Hepatocyte (in vitro differentiated cells): ENCODE results near the gene PCBP3. TPM values are rescaled to one million over a fixed set of nuclear protein-coding genes. Genes with fewer than 3 reads are reported as not detected.

ENCODE experiments used
- DNase-seq: peaks from one replicate; pipeline ENCODE4 v3.0.0-alpha.2; 2016; ENCODE audit warnings: low spot score
- H2AFZ ChIP-seq: fragments of 200-600 bp; sonication (generic); 2 replicates; pipeline ENCODE4 v1.6.0; 2016; ENCODE audit warnings: antibody characterized with exemption, mild to moderate bottlenecking
- H3K27ac ChIP-seq: fragments of 200-600 bp; sonication (generic); 2 replicates; pipeline ENCODE4 v1.5.1; 2016; ENCODE audit warnings: mild to moderate bottlenecking
- H3K27me3 ChIP-seq: fragments of 200-600 bp; sonication (generic); 2 replicates; pipeline ENCODE4 v1.6.1; 2016
- H3K36me3 ChIP-seq: fragments of 200-600 bp; sonication (generic); replicated peaks from 2 replicates; pipeline ENCODE4 v1.5.1; 2016; ENCODE audit warnings: low read depth; ENCODE audit not compliant: insufficient read depth
- H3K4me1 ChIP-seq: fragments of 200-600 bp; sonication (generic); 2 replicates; pipeline ENCODE4 v1.5.1; 2016; ENCODE audit warnings: mild to moderate bottlenecking, moderate library complexity; ENCODE audit not compliant: insufficient read depth
- H3K4me2 ChIP-seq: fragments of 200-600 bp; sonication (generic); 2 replicates; pipeline ENCODE4 v1.6.0; 2016
- H3K4me3 ChIP-seq: fragments of 200-600 bp; sonication (generic); 2 replicates; pipeline ENCODE4 v1.5.1; 2016; ENCODE audit warnings: mild to moderate bottlenecking
- H3K79me2 ChIP-seq: fragments of 200-600 bp; sonication (generic); 2 replicates; pipeline ENCODE4 v1.6.0; 2017; ENCODE audit warnings: mild to moderate bottlenecking
- H3K9me2 ChIP-seq: fragments of 200-600 bp; sonication (generic); replicated peaks from 2 replicates; pipeline ENCODE4 v1.6.0; 2017; ENCODE audit warnings: mild to moderate bottlenecking; ENCODE audit not compliant: insufficient read depth
- H3K9me3 ChIP-seq: fragments of 200-600 bp; sonication (generic); 2 replicates; pipeline ENCODE4 v1.5.1; 2016; ENCODE audit warnings: low read depth, mild to moderate bottlenecking
- H4K20me1 ChIP-seq: fragments of 200-600 bp; sonication (generic); 2 replicates; pipeline ENCODE4 v1.6.0; 2016; ENCODE audit warnings: mild to moderate bottlenecking; ENCODE audit not compliant: insufficient read depth, poor library complexity, severe bottlenecking
- EZH2 ChIP-seq: fragments of 200-600 bp; sonication (generic); IDR thresholded peaks from 2 replicates; pipeline ENCODE4 v1.6.1; 2016; ENCODE audit warnings: antibody characterized with exemption, mild to moderate bottlenecking, borderline replicate concordance
- EZH2phosphoT487 ChIP-seq: fragments of 200-600 bp; sonication (generic); IDR thresholded peaks from one replicate; pipeline ENCODE4 v1.6.1; 2018; ENCODE audit warnings: antibody characterized with exemption, mild to moderate bottlenecking, low read depth, moderate library complexity; ENCODE audit not compliant: unreplicated experiment, severe bottlenecking
- WGBS: methylation state at CpG from one replicate; pipeline ENCODE4 v1.1.6; 2016; ENCODE audit warnings: low lambda C conversion rate; ENCODE audit errors: missing lambda C conversion rate; 5-methylcytosine and 5-hydroxymethylcytosine counted together
- polyA plus RNA-seq: library from polyadenylated mRNA; unstranded; fragments of >200 nt; fragmentation: Nextera tagmentation; extraction: Ambion mirVana; gene quantifications from 2 replicates; pipeline ENCODE4 v1.2.1, GENCODE V29; 2016
- total RNA-seq: library from RNA; depleted of rRNA; stranded (reverse); fragments of >200 nt; gene quantifications from 2 replicates; pipeline ENCODE4 v1.2.3, GENCODE V29; 2014
- TF ChIP-seq, protein P1 (sequence below): fragments of 200-600 bp; sonication (generic); IDR thresholded peaks from 2 replicates; pipeline ENCODE4 v1.5.1; 2016; ENCODE audit warnings: antibody characterized with exemption, mild to moderate bottlenecking; ENCODE audit not compliant: poor library complexity

Gene PCBP3
- total and polyA plus RNA-seq, 2 experiments from 2014 or later, result 3.1 to 8.8 TPM

DNA sequence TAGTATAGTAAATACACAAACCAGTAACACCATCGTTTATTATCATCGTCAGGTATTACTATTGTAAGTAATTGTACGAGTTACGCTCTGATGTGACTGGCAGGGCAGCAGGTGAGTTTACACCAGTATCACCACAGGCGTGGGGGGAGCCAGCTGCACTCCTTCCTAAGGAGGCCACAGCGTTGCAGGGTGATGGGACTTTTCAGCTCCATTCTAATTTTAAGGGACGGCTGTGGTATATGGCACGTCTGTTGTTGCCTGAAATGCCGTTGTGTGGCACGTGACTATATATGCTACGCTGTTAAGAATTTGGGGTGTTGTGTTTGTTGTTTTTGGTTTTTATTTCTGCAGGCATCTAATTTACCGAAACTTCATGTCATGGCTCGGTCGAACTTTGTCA is 173.3 kb downstream of the PCBP3 start:
- H3K9me3 ChIP-seq, result no peaks in the 10 kb centered on the region
- WGBS, result 94% methylated on average over 14 of the region's 14 CpGs
- H3K36me3 ChIP-seq, result no peaks in the 10 kb centered on the region
- H3K27ac ChIP-seq, result no peak overlapping the region
- H3K4me1 ChIP-seq, result peaks cover 7% of the 10 kb centered on the region
- TF ChIP-seq, protein P1, sequence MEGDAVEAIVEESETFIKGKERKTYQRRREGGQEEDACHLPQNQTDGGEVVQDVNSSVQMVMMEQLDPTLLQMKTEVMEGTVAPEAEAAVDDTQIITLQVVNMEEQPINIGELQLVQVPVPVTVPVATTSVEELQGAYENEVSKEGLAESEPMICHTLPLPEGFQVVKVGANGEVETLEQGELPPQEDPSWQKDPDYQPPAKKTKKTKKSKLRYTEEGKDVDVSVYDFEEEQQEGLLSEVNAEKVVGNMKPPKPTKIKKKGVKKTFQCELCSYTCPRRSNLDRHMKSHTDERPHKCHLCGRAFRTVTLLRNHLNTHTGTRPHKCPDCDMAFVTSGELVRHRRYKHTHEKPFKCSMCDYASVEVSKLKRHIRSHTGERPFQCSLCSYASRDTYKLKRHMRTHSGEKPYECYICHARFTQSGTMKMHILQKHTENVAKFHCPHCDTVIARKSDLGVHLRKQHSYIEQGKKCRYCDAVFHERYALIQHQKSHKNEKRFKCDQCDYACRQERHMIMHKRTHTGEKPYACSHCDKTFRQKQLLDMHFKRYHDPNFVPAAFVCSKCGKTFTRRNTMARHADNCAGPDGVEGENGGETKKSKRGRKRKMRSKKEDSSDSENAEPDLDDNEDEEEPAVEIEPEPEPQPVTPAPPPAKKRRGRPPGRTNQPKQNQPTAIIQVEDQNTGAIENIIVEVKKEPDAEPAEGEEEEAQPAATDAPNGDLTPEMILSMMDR, result no peak
- TF ChIP-seq EZH2 (no peak), EZH2phosphoT487 (no peak)
- no peaks in the 10 kb centered on the region for H3K79me2 ChIP-seq
- H4K20me1 ChIP-seq, result no peaks in the 10 kb centered on the region
- H2AFZ ChIP-seq, result no peak overlapping the region
- H3K4me3 ChIP-seq, result no peak overlapping the region
- no peaks in the 10 kb centered on the region for H3K27me3 ChIP-seq
- H3K4me2 ChIP-seq, result no peak overlapping the region
- H3K9me2 ChIP-seq, result no peaks in the 10 kb centered on the region
- no peak for DNase-seq

DNA sequence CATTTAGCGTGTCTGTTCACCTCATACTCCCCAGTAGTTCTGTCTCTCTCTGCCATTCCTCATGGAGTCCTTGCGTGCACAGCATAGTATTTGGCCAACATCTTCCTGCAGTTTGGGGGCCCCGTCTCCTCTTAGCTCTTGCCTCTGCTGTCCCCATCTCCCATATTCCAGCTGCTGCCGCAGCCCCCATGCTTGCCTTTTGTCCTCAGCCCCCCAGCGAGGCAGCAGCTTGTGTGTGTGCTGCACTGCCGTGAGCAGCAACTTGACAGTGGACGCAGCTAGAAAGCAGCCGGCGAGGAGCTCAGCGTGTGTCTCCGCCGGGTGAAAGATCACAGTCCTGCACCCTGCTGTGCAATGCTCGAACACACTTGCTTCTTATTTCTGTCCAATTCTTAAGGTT is 173.8 kb downstream of the PCBP3 start:
- no peak overlapping the region for H3K4me3 ChIP-seq
- 83% methylated on average over 13 of the region's 13 CpGs for WGBS
- TF ChIP-seq EZH2 (no peak), EZH2phosphoT487 (no peak)
- TF ChIP-seq, protein P1, result no peak

DNA sequence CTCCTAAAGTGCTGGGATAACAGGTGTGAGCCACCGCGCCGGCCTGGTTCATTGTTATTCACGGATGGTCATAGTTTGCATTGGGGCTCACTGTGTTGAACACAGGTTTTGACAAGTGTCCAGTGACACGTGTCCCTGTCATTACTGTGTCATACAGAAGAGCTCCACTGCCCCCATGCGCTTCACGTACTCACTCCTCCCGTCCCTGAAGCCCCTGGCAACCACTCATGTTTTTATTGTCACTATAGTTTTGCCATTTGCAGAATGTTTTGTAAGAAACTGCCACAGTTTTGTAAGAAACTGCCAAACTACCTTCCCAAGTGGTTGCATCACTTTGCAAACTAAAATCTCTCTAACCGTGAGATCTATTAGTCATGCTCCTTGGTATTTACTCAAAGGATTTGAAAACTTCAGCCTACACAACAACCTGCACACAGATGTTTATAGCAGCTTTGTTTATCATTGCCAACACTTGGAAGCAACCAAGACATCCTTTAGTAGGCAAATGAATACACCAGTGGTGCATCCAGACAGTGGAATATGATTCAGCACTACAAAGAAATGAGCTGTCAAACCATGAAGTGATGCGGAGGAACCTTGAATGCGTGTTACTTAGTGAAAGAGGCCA is 174.9 kb downstream of the PCBP3 start:
- H3K27me3 ChIP-seq, result no peaks in the 10 kb centered on the region
- peak; percentile 11 for DNase-seq
- no peaks in the 10 kb centered on the region for H3K36me3 ChIP-seq
- no peaks in the 10 kb centered on the region for H3K79me2 ChIP-seq
- H3K4me3 ChIP-seq, result no peak overlapping the region
- H2AFZ ChIP-seq, result no peak overlapping the region
- TF ChIP-seq EZH2, result no peak
- TF ChIP-seq, protein P1, result no peak
- no peak for TF ChIP-seq EZH2phosphoT487
- 81% methylated on average over 11 of the region's 11 CpGs for WGBS
- H3K4me2 ChIP-seq, result no peak overlapping the region
- H3K9me3 ChIP-seq, result no peaks in the 10 kb centered on the region
- peaks cover 7% of the 10 kb centered on the region for H3K4me1 ChIP-seq
- no peaks in the 10 kb centered on the region for H4K20me1 ChIP-seq
- no peaks in the 10 kb centered on the region for H3K9me2 ChIP-seq
- H3K27ac ChIP-seq, result peak overlapping the region; percentile 24

More for the DNA sequence above, 173.8 kb downstream of the PCBP3 start:
- no peak for DNase-seq
- Histone ChIP-seq H3K9me3 (no peaks in the 10 kb centered on the region), H3K36me3 (no peaks in the 10 kb centered on the region), H3K9me2 (no peaks in the 10 kb centered on the region), H3K27me3 (no peaks in the 10 kb centered on the region), H3K79me2 (no peaks in the 10 kb centered on the region), H3K27ac (no peak overlapping the region), H4K20me1 (no peaks in the 10 kb centered on the region), H3K4me1 (peaks cover 7% of the 10 kb centered on the region), H2AFZ (no peak overlapping the region), H3K4me2 (no peak overlapping the region)
